Smooth muscle cell (in vitro differentiated cells): ENCODE data around the gene MYH10. TPM values are rescaled to one million over a fixed set of nuclear protein-coding genes. Genes with fewer than 3 reads are reported as not detected.

Experiments used
- DNase-seq: peaks from one replicate; lab custom pipeline; 2025; ENCODE audit not compliant: unreplicated experiment; lab: John Stamatoyannopoulos, UW
- H2AFZ ChIP-seq: fragments of 200-600 bp; sonication (generic); 2 replicates; pipeline ENCODE4 v1.6.0; 2016; ENCODE audit warnings: antibody characterized with exemption, low read depth, mild to moderate bottlenecking
- H3F3A ChIP-seq: fragments of 200-600 bp; sonication (generic); 2 replicates; pipeline ENCODE4 v1.6.0; 2017; ENCODE audit warnings: antibody characterized with exemption, low read depth
- H3K27ac ChIP-seq: fragments of 200-600 bp; sonication (generic); 2 replicates; pipeline ENCODE4 v1.5.1; 2016; ENCODE audit warnings: low read depth, mild to moderate bottlenecking
- H3K27me3 ChIP-seq: fragments of 200-600 bp; sonication (generic); 2 replicates; pipeline ENCODE4 v1.6.1; 2016; ENCODE audit warnings: low read depth, mild to moderate bottlenecking
- H3K36me3 ChIP-seq: fragments of 200-600 bp; sonication (generic); 2 replicates; pipeline ENCODE4 v1.5.1; 2016; ENCODE audit warnings: low read depth
- H3K4me1 ChIP-seq: fragments of 200-600 bp; sonication (generic); 2 replicates; pipeline ENCODE4 v1.5.1; 2016; ENCODE audit warnings: low read depth
- H3K4me2 ChIP-seq: fragments of 200-600 bp; sonication (generic); 2 replicates; pipeline ENCODE4 v1.6.0; 2016; ENCODE audit warnings: mild to moderate bottlenecking
- H3K4me3 ChIP-seq: fragments of 200-600 bp; sonication (generic); 2 replicates; pipeline ENCODE4 v1.5.1; 2016; ENCODE audit warnings: mild to moderate bottlenecking
- H3K79me2 ChIP-seq: fragments of 200-600 bp; sonication (generic); 2 replicates; pipeline ENCODE4 v1.6.0; 2016; ENCODE audit warnings: low read depth, mild to moderate bottlenecking
- H3K9ac ChIP-seq: fragments of 200-600 bp; sonication (generic); 2 replicates; pipeline ENCODE4 v1.6.0; 2016; ENCODE audit warnings: low read depth
- H3K9me3 ChIP-seq: fragments of 200-600 bp; sonication (generic); replicated peaks from 2 replicates; pipeline ENCODE4 v1.5.1; 2016; ENCODE audit warnings: low read depth
- H4K20me1 ChIP-seq: fragments of 200-600 bp; sonication (generic); 2 replicates; pipeline ENCODE4 v1.6.0; 2016; ENCODE audit warnings: low read depth
- CTCF ChIP-seq: fragments of 200-600 bp; sonication (generic); IDR thresholded peaks from 2 replicates; pipeline ENCODE4 v1.5.1; 2017; ENCODE audit warnings: borderline replicate concordance, mild to moderate bottlenecking, antibody characterized with exemption; ENCODE audit not compliant: insufficient read depth, poor library complexity, severe bottlenecking
- WGBS: methylation state at CpG from one replicate; pipeline ENCODE4 v1.1.7; 2016; ENCODE audit warnings: low lambda C conversion rate; 5-methylcytosine and 5-hydroxymethylcytosine counted together
- polyA plus RNA-seq: library from polyadenylated mRNA; unstranded; fragments of >200 nt; fragmentation: Nextera tagmentation; extraction: Ambion mirVana; gene quantifications from 2 replicates; pipeline ENCODE4 v1.2.1, GENCODE V29; 2016
- total RNA-seq: library from RNA; depleted of rRNA; stranded (reverse); fragments of >200 nt; gene quantifications from 2 replicates; pipeline ENCODE4 v1.2.3, GENCODE V29; 2014

Gene MYH10
- total and polyA plus RNA-seq, 2 experiments from 2014 or later = 112 to 146 TPM

DNA sequence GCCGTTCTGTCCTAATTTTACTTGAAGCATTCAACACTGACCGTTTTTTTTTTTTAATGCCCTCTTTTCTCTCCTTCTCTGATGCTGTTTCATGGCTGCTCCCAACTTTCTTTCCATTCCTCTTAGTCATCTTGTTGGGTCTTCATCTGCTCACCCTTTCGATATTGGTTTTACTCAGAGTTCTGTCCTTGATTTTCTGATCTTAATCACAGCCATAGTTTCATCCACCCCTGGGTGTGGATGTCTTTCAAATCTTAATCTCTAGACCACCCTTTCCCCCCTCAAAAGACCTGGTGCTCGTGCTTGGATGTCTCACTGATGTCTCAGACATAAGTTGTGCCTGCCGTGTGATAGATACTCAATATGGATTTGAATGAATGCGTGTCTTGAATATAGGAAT, 172.4 kb downstream of the MYH10 start:
- no peak overlapping the region for H2AFZ ChIP-seq
- no peak overlapping the region for H3K4me3 ChIP-seq
- DNase-seq = no peak
- peaks cover 55% of the 10 kb centered on the region for H3K36me3 ChIP-seq
- peaks cover 97% of the 10 kb centered on the region for H4K20me1 ChIP-seq
- H3K27ac ChIP-seq = no peak overlapping the region
- 97% methylated on average over 6 of the region's 6 CpGs for WGBS
- H3K9ac ChIP-seq = no peak overlapping the region
- peaks cover 93% of the 10 kb centered on the region for H3K79me2 ChIP-seq
- H3F3A ChIP-seq = peaks cover 22% of the 10 kb centered on the region
- no peaks in the 10 kb centered on the region for H3K4me1 ChIP-seq
- no peak for TF ChIP-seq CTCF
- H3K27me3 ChIP-seq = no peaks in the 10 kb centered on the region
- no peak overlapping the region for H3K4me2 ChIP-seq
- H3K9me3 ChIP-seq = no peaks in the 10 kb centered on the region

DNA sequence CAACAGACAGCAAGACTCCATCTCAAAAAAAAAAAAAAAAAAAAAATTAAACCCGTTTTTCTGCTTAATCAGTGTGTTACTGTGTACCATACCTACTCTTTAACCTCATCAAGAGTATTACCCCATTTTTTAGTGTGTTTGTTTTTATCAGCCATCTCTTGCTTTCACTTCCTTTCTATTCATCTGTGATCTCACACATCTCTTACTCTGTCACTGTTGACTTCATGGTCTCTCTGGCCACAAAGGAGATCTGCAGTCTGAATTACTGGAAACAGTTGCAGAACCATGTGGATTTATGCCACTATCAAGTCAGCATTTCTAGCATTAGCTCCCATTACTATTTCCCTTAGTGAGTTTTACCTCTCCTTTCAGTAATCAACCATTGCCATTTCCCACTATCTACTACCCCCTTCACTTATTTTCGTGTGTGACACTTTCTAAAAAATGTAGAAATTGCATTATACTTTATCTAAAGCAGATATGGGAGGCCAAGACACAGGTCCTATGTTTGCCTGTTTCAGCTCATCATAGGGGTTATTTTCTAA, 174.8 kb downstream of the MYH10 start:
- Histone ChIP-seq H3K36me3 (peaks cover 69% of the 10 kb centered on the region), H3K4me3 (no peak overlapping the region), H3K27ac (no peak overlapping the region), H3K4me1 (no peaks in the 10 kb centered on the region), H3F3A (peaks cover 5% of the 10 kb centered on the region), H3K79me2 (peaks cover 90% of the 10 kb centered on the region), H3K27me3 (no peaks in the 10 kb centered on the region), H2AFZ (no peak overlapping the region), H3K9me3 (no peaks in the 10 kb centered on the region), H4K20me1 (peaks cover 94% of the 10 kb centered on the region), H3K4me2 (no peak overlapping the region), H3K9ac (no peak overlapping the region)
- WGBS = 83% methylated on average over 2 of the region's 2 CpGs
- no peak for DNase-seq
- TF ChIP-seq CTCF = no peak

DNA sequence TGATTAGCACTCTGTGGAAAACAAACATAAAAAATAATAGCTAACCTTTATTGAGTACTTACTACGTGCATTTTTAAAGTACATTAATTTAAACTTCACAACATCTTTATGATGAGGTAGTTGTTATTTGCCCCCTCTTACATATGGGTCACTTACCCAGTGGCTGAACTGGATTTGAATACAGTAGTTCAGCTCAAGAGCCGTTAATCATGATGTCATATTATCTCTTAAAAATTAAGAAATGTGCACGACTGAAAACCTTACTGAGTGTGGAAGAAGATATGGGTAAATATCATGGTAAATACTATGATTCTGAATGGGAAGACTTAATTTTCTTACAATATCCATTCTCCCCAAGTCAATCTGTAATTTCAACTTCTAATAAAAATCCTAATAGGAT, 177.2 kb downstream of the MYH10 start:
- Histone ChIP-seq H3K4me1 (no peaks in the 10 kb centered on the region), H3K4me3 (no peak overlapping the region), H3K36me3 (peaks cover 71% of the 10 kb centered on the region), H2AFZ (no peak overlapping the region), H3F3A (peaks cover 4% of the 10 kb centered on the region), H4K20me1 (peaks cover 94% of the 10 kb centered on the region), H3K27ac (no peak overlapping the region), H3K79me2 (peaks cover 69% of the 10 kb centered on the region), H3K9ac (no peak overlapping the region), H3K9me3 (no peaks in the 10 kb centered on the region), H3K4me2 (no peak overlapping the region), H3K27me3 (no peaks in the 10 kb centered on the region)
- DNase-seq = no peak
- TF ChIP-seq CTCF = no peak
- WGBS = 97% methylated on average over 3 of the region's 3 CpGs

- no peaks in the 10 kb centered on the region for H3K27me3 ChIP-seq
- no peak overlapping the region for H3K27ac ChIP-seq
- no peak for TF ChIP-seq CTCF
- no peak overlapping the region for H3K4me2 ChIP-seq
- peaks cover 72% of the 10 kb centered on the region for H3K36me3 ChIP-seq
- no peak overlapping the region for H3K9ac ChIP-seq
- H3K4me1 ChIP-seq = no peaks in the 10 kb centered on the region
- WGBS = 88% methylated on average over 8 of the region's 8 CpGs
- no peak overlapping the region for H3K4me3 ChIP-seq
- no peaks in the 10 kb centered on the region for H3K9me3 ChIP-seq
- DNase-seq = no peak
- peaks cover 94% of the 10 kb centered on the region for H4K20me1 ChIP-seq
- peaks cover 63% of the 10 kb centered on the region for H3K79me2 ChIP-seq
- H3F3A ChIP-seq = peaks cover 4% of the 10 kb centered on the region
- no peak overlapping the region for H2AFZ ChIP-seq
These were observed 178.5 kb downstream of the MYH10 start for GRCh38 chr17:8451933-8452614.
